ENCODE data around the gene TIMM21. TPM values are rescaled to one million over a fixed set of nuclear protein-coding genes. Genes with fewer than 3 reads are reported as not detected.

The TIMM21 gene
- total and polyA plus RNA-seq, 2 of the 13 experiments (the other 11 are each of a cell fraction or from before 2014, with no cell fraction given) = 29.6 to 62.3 TPM

- intact Hi-C loops (cut with micrococcal nuclease; ENCODE audit: unreplicated experiment) (no loop called here), in situ Hi-C loops (cut with HindIII; ENCODE audit: extremely low pct_ligation_motif_present, low pct_unique_long_range_greater_than_20kb) (no loop called here)
- Histone ChIP-seq H3K9ac (ENCODE audit: insufficient read depth, low read depth, low read length) (no peak overlapping the region), H3K4me2 (ENCODE audit: low read depth, low read length) (peak overlapping the region; percentile 41; the same call in 1 of the 2 replicates), H2AFZ (ENCODE audit: low read length) (no peak overlapping the region), H3K4me1 (ENCODE audit: insufficient read depth, low read length) (peaks cover 51% of the 10 kb centered on the region), H3K27me3 (ENCODE audit: control insufficient read depth in 1 of 2, insufficient read depth in 2 of 2, low read length in 2 of 2) (no peaks in the 10 kb centered on the region), H3K4me3 (replicated peaks in 1 of 3; ENCODE audit: insufficient read depth in 1 of 3, low read depth in 2 of 3, low read length in 3 of 3) (peak overlapping the region in 1 of 3 experiments; percentile 6; a peak in 1 of 6 replicates), H3K9me3 (ENCODE audit: low read length) (no peaks in the 10 kb centered on the region), H4K20me1 (ENCODE audit: insufficient read depth, low read length) (no peaks in the 10 kb centered on the region), H3K36me3 (replicated peaks in 1 of 2; ENCODE audit: control insufficient read depth in 1 of 2, insufficient read depth in 2 of 2, low read length in 2 of 2) (no peaks in the 10 kb centered on the region), H3K79me2 (ENCODE audit: insufficient read depth, low read length) (no peaks in the 10 kb centered on the region), H3K27ac (ENCODE audit: extremely low read length, insufficient read depth, low read length) (no peak overlapping the region)
- DNase-seq (ENCODE audit: low spot score) (no peak), FAIRE-seq (no peak), ATAC-seq (peak; percentile 23; the same call in 2 of the 3 replicates)
- no TSS peak for BruUV-seq (replicated peaks)
- 43% methylated on average over 14 of the region's 17 CpGs for WGBS (ENCODE audit: low lambda C conversion rate)
- TF ChIP-seq ZNF317 (CRISPR knock-in tag; IDR thresholded peaks at IDR 0.05) = peak; percentile 39; the same call in 1 of the 2 replicates
- TF ChIP-seq, protein P1, sequence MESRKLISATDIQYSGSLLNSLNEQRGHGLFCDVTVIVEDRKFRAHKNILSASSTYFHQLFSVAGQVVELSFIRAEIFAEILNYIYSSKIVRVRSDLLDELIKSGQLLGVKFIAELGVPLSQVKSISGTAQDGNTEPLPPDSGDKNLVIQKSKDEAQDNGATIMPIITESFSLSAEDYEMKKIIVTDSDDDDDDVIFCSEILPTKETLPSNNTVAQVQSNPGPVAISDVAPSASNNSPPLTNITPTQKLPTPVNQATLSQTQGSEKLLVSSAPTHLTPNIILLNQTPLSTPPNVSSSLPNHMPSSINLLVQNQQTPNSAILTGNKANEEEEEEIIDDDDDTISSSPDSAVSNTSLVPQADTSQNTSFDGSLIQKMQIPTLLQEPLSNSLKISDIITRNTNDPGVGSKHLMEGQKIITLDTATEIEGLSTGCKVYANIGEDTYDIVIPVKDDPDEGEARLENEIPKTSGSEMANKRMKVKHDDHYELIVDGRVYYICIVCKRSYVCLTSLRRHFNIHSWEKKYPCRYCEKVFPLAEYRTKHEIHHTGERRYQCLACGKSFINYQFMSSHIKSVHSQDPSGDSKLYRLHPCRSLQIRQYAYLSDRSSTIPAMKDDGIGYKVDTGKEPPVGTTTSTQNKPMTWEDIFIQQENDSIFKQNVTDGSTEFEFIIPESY (CRISPR knock-in tag; IDR thresholded peaks at IDR 0.05) = peak; percentile 80; the same call in 1 of the 2 replicates
- TF ChIP-seq, protein P2, sequence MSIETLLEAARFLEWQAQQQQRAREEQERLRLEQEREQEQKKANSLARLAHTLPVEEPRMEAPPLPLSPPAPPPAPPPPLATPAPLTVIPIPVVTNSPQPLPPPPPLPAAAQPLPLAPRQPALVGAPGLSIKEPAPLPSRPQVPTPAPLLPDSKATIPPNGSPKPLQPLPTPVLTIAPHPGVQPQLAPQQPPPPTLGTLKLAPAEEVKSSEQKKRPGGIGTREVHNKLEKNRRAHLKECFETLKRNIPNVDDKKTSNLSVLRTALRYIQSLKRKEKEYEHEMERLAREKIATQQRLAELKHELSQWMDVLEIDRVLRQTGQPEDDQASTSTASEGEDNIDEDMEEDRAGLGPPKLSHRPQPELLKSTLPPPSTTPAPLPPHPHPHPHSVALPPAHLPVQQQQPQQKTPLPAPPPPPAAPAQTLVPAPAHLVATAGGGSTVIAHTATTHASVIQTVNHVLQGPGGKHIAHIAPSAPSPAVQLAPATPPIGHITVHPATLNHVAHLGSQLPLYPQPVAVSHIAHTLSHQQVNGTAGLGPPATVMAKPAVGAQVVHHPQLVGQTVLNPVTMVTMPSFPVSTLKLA (IDR thresholded peaks at IDR 0.05) = peak; percentile 54
- 0 out of 2 replicates have a peak, but pooled peaks have one; percentile 64 for TF ChIP-seq ZBTB38 (CRISPR knock-in tag; IDR thresholded peaks at IDR 0.05)
- 0 out of 2 replicates have a peak, but pooled peaks have one; percentile 12 for TF ChIP-seq PATZ1 (CRISPR knock-in tag; IDR thresholded peaks at IDR 0.05)
- TF ChIP-seq ZNF687 (CRISPR knock-in tag; IDR thresholded peaks at IDR 0.05) = peak; percentile 48
- TF ChIP-seq ZMYM4 (CRISPR knock-in tag; IDR thresholded peaks at IDR 0.05) = 0 out of 2 replicates have a peak, but pooled peaks have one; percentile 32
- 0 out of 2 replicates have a peak, but pooled peaks have one; percentile 27 for TF ChIP-seq POGZ (CRISPR knock-in tag; IDR thresholded peaks at IDR 0.05)
- TF ChIP-seq NFIB (CRISPR knock-in tag; IDR thresholded peaks at IDR 0.05; ENCODE audit: borderline replicate concordance) = no peak
- TF ChIP-seq, protein P3, sequence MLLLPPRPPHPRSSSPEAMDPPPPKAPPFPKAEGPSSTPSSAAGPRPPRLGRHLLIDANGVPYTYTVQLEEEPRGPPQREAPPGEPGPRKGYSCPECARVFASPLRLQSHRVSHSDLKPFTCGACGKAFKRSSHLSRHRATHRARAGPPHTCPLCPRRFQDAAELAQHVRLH (CRISPR knock-in tag; IDR thresholded peaks at IDR 0.05; ENCODE audit: borderline replicate concordance, low read depth) = no peak
- 0 out of 2 replicates have a peak, but pooled peaks have one; percentile 5 for TF ChIP-seq CTCF (CRISPR knock-in tag; IDR thresholded peaks at IDR 0.05)
- CTCF ChIA-PET (ENCODE audit: low intra/inter-chr PET ratio, low total read pairs) = no interaction called here
- POLR2A ChIA-PET = no interaction called here
Observed at GRCh38 chr18:74200780-74201179, 52.5 kb downstream of the TIMM21 start.

Data from HepG2 (cell line).